GM18868 (cell line): ENCODE results near the gene TRMT2A.

ENCODE experiments used
- ATAC-seq: cut with Tn5 transposase; IDR thresholded peaks from one replicate; pipeline ENCODE4 v1.9.1; 2021; ENCODE audit warnings: mild to moderate bottlenecking, moderate library complexity; ENCODE audit not compliant: unreplicated experiment

Gene TRMT2A

GRCh38 chr22:20065896-20066616 is 51.0 kb downstream of the TRMT2A start:
- no peak for ATAC-seq

GRCh38 chr22:20064545-20065262 is 52.3 kb downstream of the TRMT2A start:
- ATAC-seq = no peak

- no peak for ATAC-seq
These were observed 52.9 kb downstream of the TRMT2A start for GRCh38 chr22:20064140-20064480.

GRCh38 chr22:20063271-20064139 is 53.5 kb downstream of the TRMT2A start:
- no peak for ATAC-seq

- ATAC-seq = no peak
These were observed 54.3 kb downstream of the TRMT2A start for GRCh38 chr22:20062766-20063083.

GRCh38 chr22:20062043-20062765 is 54.8 kb downstream of the TRMT2A start:
- no peak for ATAC-seq
